ENCODE data around the gene SEL1L2. TPM values are rescaled to one million over a fixed set of nuclear protein-coding genes. Genes with fewer than 3 reads are reported as not detected.

SEL1L2 gene
- total RNA-seq, 1 donor from 2014 or later, result not detected

GRCh38 chr20:13841206-13841605, 149.2 kb downstream of the SEL1L2 start:
- DNase-seq (ENCODE audit: extremely low spot score, unreplicated experiment), result no peak
- no peaks in the 10 kb centered on the region for H3K9me3 Mint-ChIP-seq
- no peaks in the 10 kb centered on the region for H3K36me3 Mint-ChIP-seq
- no peak for TF ChIP-seq CTCF (conservative IDR thresholded peaks at IDR 0.05)
- no peak overlapping the region for H3K4me3 Mint-ChIP-seq
- no peaks in the 10 kb centered on the region for H3K4me1 Mint-ChIP-seq (ENCODE audit: unreplicated experiment)
- H3K27me3 Mint-ChIP-seq, result peaks cover 10% of the 10 kb centered on the region
- H3K27ac Mint-ChIP-seq, result no peak overlapping the region

GRCh38 chr20:13840093-13840465, 150.3 kb downstream of the SEL1L2 start:
- Mint-ChIP-seq H3K27me3 (peaks cover 10% of the 10 kb centered on the region), H3K9me3 (no peaks in the 10 kb centered on the region), H3K36me3 (no peaks in the 10 kb centered on the region), H3K4me1 (ENCODE audit: unreplicated experiment) (no peaks in the 10 kb centered on the region), H3K4me3 (no peak overlapping the region), H3K27ac (no peak overlapping the region)
- no peak for DNase-seq (ENCODE audit: extremely low spot score, unreplicated experiment)
- no peak for TF ChIP-seq CTCF (conservative IDR thresholded peaks at IDR 0.05)

GRCh38 chr20:13839421-13840092, 150.9 kb downstream of the SEL1L2 start:
- DNase-seq (ENCODE audit: extremely low spot score, unreplicated experiment), result no peak
- Mint-ChIP-seq H3K27me3 (peaks cover 10% of the 10 kb centered on the region), H3K27ac (no peak overlapping the region), H3K36me3 (no peaks in the 10 kb centered on the region), H3K4me3 (no peak overlapping the region), H3K9me3 (no peaks in the 10 kb centered on the region), H3K4me1 (ENCODE audit: unreplicated experiment) (no peaks in the 10 kb centered on the region)
- no peak for TF ChIP-seq CTCF (conservative IDR thresholded peaks at IDR 0.05)

GRCh38 chr20:13838664-13839063, 151.8 kb downstream of the SEL1L2 start:
- TF ChIP-seq CTCF (conservative IDR thresholded peaks at IDR 0.05), result no peak
- Mint-ChIP-seq H3K27me3 (peaks cover 10% of the 10 kb centered on the region), H3K27ac (no peak overlapping the region), H3K4me3 (no peak overlapping the region), H3K4me1 (ENCODE audit: unreplicated experiment) (no peaks in the 10 kb centered on the region), H3K9me3 (no peaks in the 10 kb centered on the region), H3K36me3 (no peaks in the 10 kb centered on the region)
- no peak for DNase-seq (ENCODE audit: extremely low spot score, unreplicated experiment)

GRCh38 chr20:13831476-13831875, 158.9 kb downstream of the SEL1L2 start:
- Mint-ChIP-seq H3K4me3 (no peak overlapping the region), H3K27me3 (peaks cover 3% of the 10 kb centered on the region)

More at GRCh38 chr20:13831476-13831875, 158.9 kb downstream of the SEL1L2 start:
- Mint-ChIP-seq H3K9me3 (peaks cover 5% of the 10 kb centered on the region), H3K27ac (no peak overlapping the region), H3K36me3 (no peaks in the 10 kb centered on the region), H3K4me1 (ENCODE audit: unreplicated experiment) (no peaks in the 10 kb centered on the region)
- no peak for TF ChIP-seq CTCF (conservative IDR thresholded peaks at IDR 0.05)
- DNase-seq (ENCODE audit: extremely low spot score, unreplicated experiment), result no peak
